ENCODE results near the gene KIAA1755. TPM values are rescaled to one million over a fixed set of nuclear protein-coding genes. Genes with fewer than 3 reads are reported as not detected.

Gene KIAA1755
- polyA plus RNA-seq, 1 of the 3 experiments (the other 2 are of a cell fraction), result 0.54 TPM

DNA sequence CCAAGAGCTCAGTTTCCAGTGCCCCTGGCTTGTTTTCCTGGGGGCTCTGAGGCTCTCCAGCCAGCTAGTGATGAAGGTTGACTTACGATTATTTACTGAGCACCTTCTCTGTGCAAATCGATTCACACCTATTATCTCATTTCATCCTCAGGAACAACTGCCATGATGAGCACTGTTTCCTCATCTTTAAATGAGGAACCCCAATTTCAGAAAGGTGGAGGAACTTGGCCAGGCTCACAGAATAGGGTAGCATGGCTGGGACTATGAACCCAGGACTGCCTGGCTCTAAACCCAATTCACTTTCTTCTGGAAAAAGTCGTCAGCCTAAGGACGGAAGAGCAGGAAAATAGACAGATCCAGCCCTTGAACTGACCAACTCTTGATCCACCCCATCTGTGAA lies 39.9 kb upstream of the KIAA1755 start:
- Histone ChIP-seq H3K9me2 (no peaks in the 10 kb centered on the region), H3K79me2 (ENCODE audit: insufficient read depth) (no peaks in the 10 kb centered on the region), H3K9me3 (no peaks in the 10 kb centered on the region), H3K4me2 (no peak overlapping the region), H3F3A (replicated peaks; ENCODE audit: insufficient read depth) (peaks cover 4% of the 10 kb centered on the region), H2AFZ (ENCODE audit: low read depth) (no peak overlapping the region), H3K4me3 (ENCODE audit: low read depth in 2 of 2, low read length in 1 of 2) (no peak overlapping the region), H3K4me1 (ENCODE audit: control insufficient read depth in 1 of 2, insufficient read depth in 2 of 2, low read depth in 1 of 2, low read length in 1 of 2) (peaks cover 0 to 10% of the 10 kb centered on the region in 2 experiments; a peak in 1 of 4 replicates), H3K27ac (ENCODE audit: low read depth in 2 of 2, low read length in 1 of 2) (no peak overlapping the region), H3K36me3 (replicated peaks in 1 of 2; ENCODE audit: control insufficient read depth in 1 of 2, insufficient read depth in 2 of 2, low read length in 1 of 2) (no peaks in the 10 kb centered on the region), H4K20me1 (ENCODE audit: insufficient read depth) (no peaks in the 10 kb centered on the region), H3K27me3 (ENCODE audit: insufficient read depth) (no peaks in the 10 kb centered on the region), H3K9ac (no peak overlapping the region)
- TF ChIP-seq GABPA (IDR thresholded peaks at IDR 0.05; ENCODE audit: low read depth), result no peak
- no peak for TF ChIP-seq MXI1 (IDR thresholded peaks at IDR 0.05; ENCODE audit: low read depth, low read length)
- WGBS (ENCODE audit: low lambda C conversion rate), result 62% methylated on average over 4 of the region's 4 CpGs
- no peak for DNase-seq
- POLR2A ChIA-PET, result no interaction called here
- CTCF ChIA-PET, result interaction anchor here (1.0 to 3.2 kb wide), 5 partner anchors 9 to 108 kb away, joined by 3 to 10 read pairs (median 4); no protein-coding TSS in a partner anchor

DNA sequence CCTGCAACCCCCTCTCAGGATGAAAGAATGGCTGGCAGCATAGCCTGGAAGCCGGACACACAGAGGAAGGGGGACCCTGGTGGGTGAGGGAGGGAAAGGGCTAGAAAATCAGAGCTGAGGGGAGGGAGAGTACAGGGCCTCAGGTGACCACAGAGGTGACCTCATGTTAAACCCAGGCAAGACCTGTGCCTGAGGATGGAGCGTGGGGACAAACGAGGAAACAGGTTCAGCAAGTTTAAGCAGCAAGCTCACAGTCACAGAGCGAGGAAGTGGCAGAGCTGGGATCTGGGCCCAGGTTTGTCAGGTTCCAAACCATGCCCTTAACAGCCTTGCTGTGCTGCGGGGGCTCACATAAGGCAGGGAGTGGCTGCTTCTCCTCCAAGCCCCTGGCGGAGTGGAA lies 39.4 kb upstream of the KIAA1755 start:
- H3K4me2 ChIP-seq, result no peak overlapping the region
- no peaks in the 10 kb centered on the region for H3K9me2 ChIP-seq
- CTCF ChIA-PET, result interaction anchor here (1.2 to 3.2 kb wide), 4 partner anchors 8 to 109 kb away, joined by 3 to 10 read pairs (median 4); no protein-coding TSS in a partner anchor
- no peaks in the 10 kb centered on the region for H3K27me3 ChIP-seq (ENCODE audit: insufficient read depth)
- H3F3A ChIP-seq (replicated peaks; ENCODE audit: insufficient read depth), result peaks cover 4% of the 10 kb centered on the region
- H3K36me3 ChIP-seq (replicated peaks in 1 of 2; ENCODE audit: control insufficient read depth in 1 of 2, insufficient read depth in 2 of 2, low read length in 1 of 2), result no peaks in the 10 kb centered on the region
- POLR2A ChIA-PET, result no interaction called here
- no peaks in the 10 kb centered on the region for H3K9me3 ChIP-seq
- peaks cover 0 to 10% of the 10 kb centered on the region in 2 experiments; a peak in 1 of 4 replicates for H3K4me1 ChIP-seq (ENCODE audit: control insufficient read depth in 1 of 2, insufficient read depth in 2 of 2, low read depth in 1 of 2, low read length in 1 of 2)
- WGBS (ENCODE audit: low lambda C conversion rate), result 82% methylated on average over 4 of the region's 6 CpGs
- H4K20me1 ChIP-seq (ENCODE audit: insufficient read depth), result no peaks in the 10 kb centered on the region
- no peak overlapping the region for H3K4me3 ChIP-seq (ENCODE audit: low read depth in 2 of 2, low read length in 1 of 2)
- H3K79me2 ChIP-seq (ENCODE audit: insufficient read depth), result no peaks in the 10 kb centered on the region
- no peak for DNase-seq
- TF ChIP-seq SMC3 (IDR thresholded peaks at IDR 0.05; ENCODE audit: low read depth, low read length), result no peak
- TF ChIP-seq FOXJ3 (CRISPR knock-in tag; IDR thresholded peaks at IDR 0.05), result no peak
- TF ChIP-seq, protein P1, sequence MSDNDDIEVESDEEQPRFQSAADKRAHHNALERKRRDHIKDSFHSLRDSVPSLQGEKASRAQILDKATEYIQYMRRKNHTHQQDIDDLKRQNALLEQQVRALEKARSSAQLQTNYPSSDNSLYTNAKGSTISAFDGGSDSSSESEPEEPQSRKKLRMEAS (IDR thresholded peaks at IDR 0.05; ENCODE audit: low read depth), result no peak
- TF ChIP-seq GABPA (IDR thresholded peaks at IDR 0.05; ENCODE audit: low read depth), result no peak
- TF ChIP-seq, protein P2, sequence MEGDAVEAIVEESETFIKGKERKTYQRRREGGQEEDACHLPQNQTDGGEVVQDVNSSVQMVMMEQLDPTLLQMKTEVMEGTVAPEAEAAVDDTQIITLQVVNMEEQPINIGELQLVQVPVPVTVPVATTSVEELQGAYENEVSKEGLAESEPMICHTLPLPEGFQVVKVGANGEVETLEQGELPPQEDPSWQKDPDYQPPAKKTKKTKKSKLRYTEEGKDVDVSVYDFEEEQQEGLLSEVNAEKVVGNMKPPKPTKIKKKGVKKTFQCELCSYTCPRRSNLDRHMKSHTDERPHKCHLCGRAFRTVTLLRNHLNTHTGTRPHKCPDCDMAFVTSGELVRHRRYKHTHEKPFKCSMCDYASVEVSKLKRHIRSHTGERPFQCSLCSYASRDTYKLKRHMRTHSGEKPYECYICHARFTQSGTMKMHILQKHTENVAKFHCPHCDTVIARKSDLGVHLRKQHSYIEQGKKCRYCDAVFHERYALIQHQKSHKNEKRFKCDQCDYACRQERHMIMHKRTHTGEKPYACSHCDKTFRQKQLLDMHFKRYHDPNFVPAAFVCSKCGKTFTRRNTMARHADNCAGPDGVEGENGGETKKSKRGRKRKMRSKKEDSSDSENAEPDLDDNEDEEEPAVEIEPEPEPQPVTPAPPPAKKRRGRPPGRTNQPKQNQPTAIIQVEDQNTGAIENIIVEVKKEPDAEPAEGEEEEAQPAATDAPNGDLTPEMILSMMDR (IDR thresholded peaks at IDR 0.05), result no peak
- no peak for TF ChIP-seq MXI1 (IDR thresholded peaks at IDR 0.05; ENCODE audit: low read depth, low read length)
- TF ChIP-seq FOXM1 (IDR thresholded peaks at IDR 0.05; ENCODE audit: low read depth), result no peak
- TF ChIP-seq, protein P3, sequence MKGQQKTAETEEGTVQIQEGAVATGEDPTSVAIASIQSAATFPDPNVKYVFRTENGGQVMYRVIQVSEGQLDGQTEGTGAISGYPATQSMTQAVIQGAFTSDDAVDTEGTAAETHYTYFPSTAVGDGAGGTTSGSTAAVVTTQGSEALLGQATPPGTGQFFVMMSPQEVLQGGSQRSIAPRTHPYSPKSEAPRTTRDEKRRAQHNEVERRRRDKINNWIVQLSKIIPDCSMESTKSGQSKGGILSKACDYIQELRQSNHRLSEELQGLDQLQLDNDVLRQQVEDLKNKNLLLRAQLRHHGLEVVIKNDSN (IDR thresholded peaks at IDR 0.05; ENCODE audit: borderline replicate concordance, low read depth), result no peak
- TF ChIP-seq POLR2AphosphoS5 (IDR thresholded peaks at IDR 0.05; ENCODE audit: low read depth, low read length), result no peak
- TF ChIP-seq GATA2 (CRISPR knock-in tag; IDR thresholded peaks at IDR 0.05), result no peak
- no peak for TF ChIP-seq TAF1 (IDR thresholded peaks at IDR 0.05; ENCODE audit: borderline replicate concordance, low read depth, low read length)
- TF ChIP-seq, protein P4, sequence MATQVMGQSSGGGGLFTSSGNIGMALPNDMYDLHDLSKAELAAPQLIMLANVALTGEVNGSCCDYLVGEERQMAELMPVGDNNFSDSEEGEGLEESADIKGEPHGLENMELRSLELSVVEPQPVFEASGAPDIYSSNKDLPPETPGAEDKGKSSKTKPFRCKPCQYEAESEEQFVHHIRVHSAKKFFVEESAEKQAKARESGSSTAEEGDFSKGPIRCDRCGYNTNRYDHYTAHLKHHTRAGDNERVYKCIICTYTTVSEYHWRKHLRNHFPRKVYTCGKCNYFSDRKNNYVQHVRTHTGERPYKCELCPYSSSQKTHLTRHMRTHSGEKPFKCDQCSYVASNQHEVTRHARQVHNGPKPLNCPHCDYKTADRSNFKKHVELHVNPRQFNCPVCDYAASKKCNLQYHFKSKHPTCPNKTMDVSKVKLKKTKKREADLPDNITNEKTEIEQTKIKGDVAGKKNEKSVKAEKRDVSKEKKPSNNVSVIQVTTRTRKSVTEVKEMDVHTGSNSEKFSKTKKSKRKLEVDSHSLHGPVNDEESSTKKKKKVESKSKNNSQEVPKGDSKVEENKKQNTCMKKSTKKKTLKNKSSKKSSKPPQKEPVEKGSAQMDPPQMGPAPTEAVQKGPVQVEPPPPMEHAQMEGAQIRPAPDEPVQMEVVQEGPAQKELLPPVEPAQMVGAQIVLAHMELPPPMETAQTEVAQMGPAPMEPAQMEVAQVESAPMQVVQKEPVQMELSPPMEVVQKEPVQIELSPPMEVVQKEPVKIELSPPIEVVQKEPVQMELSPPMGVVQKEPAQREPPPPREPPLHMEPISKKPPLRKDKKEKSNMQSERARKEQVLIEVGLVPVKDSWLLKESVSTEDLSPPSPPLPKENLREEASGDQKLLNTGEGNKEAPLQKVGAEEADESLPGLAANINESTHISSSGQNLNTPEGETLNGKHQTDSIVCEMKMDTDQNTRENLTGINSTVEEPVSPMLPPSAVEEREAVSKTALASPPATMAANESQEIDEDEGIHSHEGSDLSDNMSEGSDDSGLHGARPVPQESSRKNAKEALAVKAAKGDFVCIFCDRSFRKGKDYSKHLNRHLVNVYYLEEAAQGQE (IDR thresholded peaks at IDR 0.05; ENCODE audit: low read depth, low read length), result no peak
- no peak for TF ChIP-seq RAD21 (IDR thresholded peaks at IDR 0.05; ENCODE audit: low read length)
- no peak for TF ChIP-seq TCF12 (IDR thresholded peaks at IDR 0.05)
- no peak for TF ChIP-seq MEF2A (IDR thresholded peaks at IDR 0.05; ENCODE audit: borderline replicate concordance, low read depth)
- H3K9ac ChIP-seq, result no peak overlapping the region
- H2AFZ ChIP-seq (ENCODE audit: low read depth), result no peak overlapping the region
- H3K27ac ChIP-seq (ENCODE audit: low read depth in 2 of 2, low read length in 1 of 2), result no peak overlapping the region

All from SK-N-SH (cell line).